Activated naive CD8-positive, alpha-beta T cell treated with anti-CD3 and anti-CD28 coated beads, Interleukin-2, amount 50 U/mL, for 24 hours (primary cell): ENCODE data around the gene MBD6.

Experiments used
- ATAC-seq: fragments of 150-1000 bp; cut with Tn5 transposase; one replicate; pipeline ENCODE4 v1.10.0; 2021
- DNase-seq: peaks from one replicate; pipeline ENCODE4 v3.0.0; 2021
- H3K27ac Mint-ChIP-seq: one replicate; pipeline ENCODE4 v1.8.0; 2021; ENCODE audit warnings: mild to moderate bottlenecking, mixed read lengths
- H3K27me3 Mint-ChIP-seq: one replicate; pipeline ENCODE4 v1.8.0; 2021; ENCODE audit warnings: mixed read lengths
- H3K36me3 Mint-ChIP-seq: one replicate; pipeline ENCODE4 v1.8.0; 2021; ENCODE audit warnings: low read depth, mixed read lengths
- H3K4me1 Mint-ChIP-seq: one replicate; pipeline ENCODE4 v1.8.0; 2021; ENCODE audit warnings: mixed read lengths
- H3K4me3 Mint-ChIP-seq: one replicate; pipeline ENCODE4 v1.8.0; 2021; ENCODE audit warnings: mild to moderate bottlenecking, moderate library complexity, mixed read lengths
- H3K9me3 Mint-ChIP-seq: one replicate; pipeline ENCODE4 v1.8.0; 2021; ENCODE audit warnings: mixed read lengths

Gene MBD6

GRCh38 chr12:57571926-57572762 is 49.5 kb downstream of the MBD6 start:
- H3K9me3 Mint-ChIP-seq = no peaks in the 10 kb centered on the region
- no peaks in the 10 kb centered on the region for H3K27me3 Mint-ChIP-seq
- ATAC-seq (no peak), DNase-seq (no peak)
- no peak overlapping the region for H3K4me3 Mint-ChIP-seq
- no peaks in the 10 kb centered on the region for H3K4me1 Mint-ChIP-seq
- H3K36me3 Mint-ChIP-seq = no peaks in the 10 kb centered on the region
- no peak overlapping the region for H3K27ac Mint-ChIP-seq

- Mint-ChIP-seq H3K27ac (no peak overlapping the region), H3K27me3 (no peaks in the 10 kb centered on the region), H3K36me3 (no peaks in the 10 kb centered on the region), H3K4me1 (no peaks in the 10 kb centered on the region), H3K4me3 (no peak overlapping the region), H3K9me3 (no peaks in the 10 kb centered on the region)
- no peak for ATAC-seq
- no peak for DNase-seq
Measured at GRCh38 chr12:57574795-57575194, 52.2 kb downstream of the MBD6 start.

DNA sequence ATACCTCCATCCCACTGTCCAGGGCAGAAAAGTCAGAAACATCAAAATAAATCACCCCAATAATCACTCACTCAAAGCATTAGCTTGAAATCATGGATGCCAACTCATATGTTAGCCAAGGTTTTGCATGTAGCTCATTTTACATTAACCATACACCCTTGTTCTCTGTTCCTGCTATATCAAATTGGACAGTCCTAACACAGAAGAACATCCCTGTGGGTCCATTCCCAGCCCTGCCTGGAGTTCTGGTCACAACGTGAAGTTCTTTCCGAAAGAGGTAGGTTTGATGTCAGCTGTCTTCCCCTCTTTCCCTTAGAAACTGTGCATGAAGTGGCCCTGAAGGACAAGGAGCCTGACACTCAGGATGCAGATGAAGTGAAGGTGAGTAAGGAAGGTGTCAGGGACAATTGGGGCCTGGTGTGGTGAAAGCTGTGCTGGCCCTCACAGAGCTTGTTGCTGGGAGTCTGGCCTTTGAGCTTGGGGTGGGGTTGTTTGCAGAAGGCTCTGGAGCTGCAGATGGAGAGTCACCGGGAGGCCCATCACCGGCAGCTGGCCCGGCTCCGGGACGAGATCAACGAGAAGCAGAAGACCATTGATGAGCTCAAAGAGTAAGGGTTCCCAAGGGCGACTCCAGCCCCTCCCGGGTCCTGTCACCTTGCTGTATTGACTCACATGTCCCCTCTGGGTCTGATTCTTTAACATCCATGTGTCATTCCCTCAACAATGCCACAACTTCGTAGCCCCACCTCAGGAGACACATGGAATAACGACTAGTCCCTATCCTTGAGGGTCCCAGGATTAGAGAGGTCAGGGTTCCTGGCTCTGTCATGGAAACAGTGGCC is 53.4 kb downstream of the MBD6 start:
- no peak overlapping the region for H3K27ac Mint-ChIP-seq
- no peak for ATAC-seq
- H3K27me3 Mint-ChIP-seq = no peaks in the 10 kb centered on the region
- H3K4me3 Mint-ChIP-seq = no peak overlapping the region
- DNase-seq = no peak
- no peaks in the 10 kb centered on the region for H3K36me3 Mint-ChIP-seq
- no peaks in the 10 kb centered on the region for H3K4me1 Mint-ChIP-seq
- H3K9me3 Mint-ChIP-seq = no peaks in the 10 kb centered on the region

DNA sequence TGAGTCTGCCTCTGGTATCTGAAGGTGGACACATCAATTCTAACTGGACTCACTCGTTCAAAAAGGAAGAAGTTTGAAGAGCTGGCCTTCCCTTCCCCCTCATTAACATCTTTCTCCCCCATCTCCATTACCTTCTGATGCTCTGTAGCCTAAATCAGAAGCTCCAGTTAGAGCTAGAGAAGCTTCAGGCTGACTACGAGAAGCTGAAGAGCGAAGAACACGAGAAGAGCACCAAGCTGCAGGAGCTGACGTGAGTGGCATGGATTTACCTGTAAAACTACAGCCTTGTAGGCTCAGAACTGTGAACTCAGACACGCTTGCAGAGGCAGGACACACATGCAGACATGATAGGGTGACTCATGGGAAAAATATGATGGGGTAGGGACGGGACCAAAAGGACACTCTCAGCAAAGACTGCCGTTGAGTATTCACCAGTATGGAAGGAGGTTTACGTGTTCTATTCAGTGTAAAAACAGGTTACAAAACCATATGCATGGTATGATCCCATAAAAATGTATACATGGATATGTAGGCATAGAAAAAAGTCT is 54.1 kb downstream of the MBD6 start:
- H3K27me3 Mint-ChIP-seq = no peaks in the 10 kb centered on the region
- DNase-seq (no peak), ATAC-seq (no peak)
- no peaks in the 10 kb centered on the region for H3K36me3 Mint-ChIP-seq
- H3K9me3 Mint-ChIP-seq = no peaks in the 10 kb centered on the region
- no peak overlapping the region for H3K4me3 Mint-ChIP-seq
- H3K27ac Mint-ChIP-seq = no peak overlapping the region
- no peaks in the 10 kb centered on the region for H3K4me1 Mint-ChIP-seq

GRCh38 chr12:57577981-57578758 is 55.5 kb downstream of the MBD6 start:
- Mint-ChIP-seq H3K27me3 (peaks cover 2% of the 10 kb centered on the region), H3K27ac (no peak overlapping the region)

DNA sequence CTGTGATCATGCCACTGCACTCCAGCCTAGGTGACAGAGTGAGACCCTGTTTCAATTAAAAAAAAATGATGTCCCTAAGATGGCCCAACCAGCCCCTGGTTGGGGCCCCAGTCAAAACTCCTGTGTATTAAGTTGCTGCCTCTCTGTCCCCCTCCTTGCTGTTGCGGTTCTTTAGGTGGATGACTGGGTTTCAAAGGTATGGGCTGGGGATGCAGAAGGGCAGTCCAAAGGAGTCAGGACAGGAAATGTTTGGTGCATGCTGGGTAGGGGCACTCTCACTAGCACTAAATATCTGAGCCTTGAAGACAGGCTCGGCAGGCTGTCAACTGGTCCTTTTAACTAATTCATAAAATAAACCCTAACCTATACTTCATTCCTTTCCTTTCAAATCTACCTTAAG is 56.4 kb downstream of the MBD6 start:
- ATAC-seq = no peak

More at GRCh38 chr12:57577981-57578758, 55.5 kb downstream of the MBD6 start:
- no peak overlapping the region for H3K4me3 Mint-ChIP-seq
- DNase-seq = no peak
- H3K9me3 Mint-ChIP-seq = no peaks in the 10 kb centered on the region
- ATAC-seq = no peak
- no peaks in the 10 kb centered on the region for H3K36me3 Mint-ChIP-seq
- H3K4me1 Mint-ChIP-seq = no peaks in the 10 kb centered on the region

More for the DNA sequence above, 56.4 kb downstream of the MBD6 start:
- H3K9me3 Mint-ChIP-seq = no peaks in the 10 kb centered on the region
- H3K4me3 Mint-ChIP-seq = no peak overlapping the region
- H3K4me1 Mint-ChIP-seq = no peaks in the 10 kb centered on the region
- DNase-seq = no peak
- H3K36me3 Mint-ChIP-seq = no peaks in the 10 kb centered on the region
- H3K27ac Mint-ChIP-seq = no peak overlapping the region
- H3K27me3 Mint-ChIP-seq = peaks cover 3% of the 10 kb centered on the region
